Immature natural killer cell (primary cell): ENCODE data around the gene IQCH. TPM values are rescaled to one million over a fixed set of nuclear protein-coding genes. Genes with fewer than 3 reads are reported as not detected.

ENCODE experiments used
- DNase-seq, 3 donors: peaks; one replicate each; pipeline ENCODE4 v3.0.0; 2022; ENCODE audit warnings: mixed read lengths in 1 of 3
- H3K27ac Mint-ChIP-seq, 6 donors: one replicate each; pipeline ENCODE4 v1.8.0; 2020; ENCODE audit warnings: mixed read lengths in 6 of 6, mild to moderate bottlenecking in 5 of 6, inconsistent platforms in 4 of 6, moderate library complexity in 3 of 6
- H3K27me3 Mint-ChIP-seq, 3 donors: one replicate each; pipeline ENCODE4 v1.8.0; 2020 to 2021; ENCODE audit warnings: low read depth in 3 of 3, mild to moderate bottlenecking in 3 of 3, mixed read lengths in 3 of 3, moderate library complexity in 3 of 3, inconsistent platforms in 1 of 3
- H3K36me3 Mint-ChIP-seq, 3 donors: one replicate each; pipeline ENCODE4 v1.8.0; 2020; ENCODE audit warnings: mixed read lengths in 3 of 3, inconsistent platforms in 2 of 3, mild to moderate bottlenecking in 2 of 3
- H3K4me1 Mint-ChIP-seq, 2 donors: one replicate each; pipeline ENCODE4 v1.8.0; 2020; ENCODE audit warnings: inconsistent platforms in 2 of 2, mild to moderate bottlenecking in 2 of 2, mixed read lengths in 2 of 2, moderate library complexity in 1 of 2
- H3K4me3 Mint-ChIP-seq, 5 donors: one replicate each; pipeline ENCODE4 v1.8.0; 2020; ENCODE audit warnings: mild to moderate bottlenecking in 5 of 5, mixed read lengths in 5 of 5, inconsistent platforms in 3 of 5, moderate library complexity in 3 of 5
- H3K9me3 Mint-ChIP-seq, 6 donors: one replicate each; pipeline ENCODE4 v1.8.0; 2020; ENCODE audit warnings: mild to moderate bottlenecking in 6 of 6, mixed read lengths in 6 of 6, inconsistent platforms in 4 of 6, moderate library complexity in 3 of 6
- polyA plus RNA-seq, 3 donors: library from polyadenylated mRNA; unstranded; fragments of 300-500 nt; fragmentation: Illumina TruSeq; gene quantifications; one replicate each; pipeline ENCODE4 v1.2.3, GENCODE V29; 2021

IQCH gene
- polyA plus RNA-seq, 3 donors from 2014 or later = 0.27 to 0.70 TPM; not detected in 1

DNA sequence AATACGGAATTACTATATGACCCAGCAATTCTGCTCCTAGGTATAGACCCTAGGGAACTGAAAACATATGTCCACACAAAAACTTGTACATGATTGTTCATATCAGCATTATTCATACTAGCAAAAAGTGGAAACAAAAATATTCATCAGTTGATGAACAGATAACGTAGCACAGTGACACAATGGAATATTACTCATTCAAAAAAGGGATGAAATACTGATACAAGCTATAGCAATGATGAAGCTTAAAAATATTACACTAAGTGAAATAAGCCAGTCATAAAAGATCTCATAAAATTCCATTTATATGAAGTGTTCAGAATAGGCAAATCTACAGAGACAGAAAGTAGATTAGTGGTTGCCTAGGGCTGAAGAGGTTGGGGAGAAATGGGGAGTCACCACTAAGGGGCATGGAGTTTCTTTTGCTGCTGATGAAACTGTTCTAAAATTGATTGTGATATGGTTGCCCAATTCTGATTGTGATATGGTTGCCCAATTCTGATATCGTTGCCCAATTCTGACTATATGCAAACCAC is 276.9 kb downstream of the IQCH start:
- Mint-ChIP-seq H3K4me3 (no peak overlapping the region), H3K27me3 (no peaks in the 10 kb centered on the region), H3K27ac (no peak overlapping the region), H3K36me3 (peaks cover 0 to 9% (median 0%) of the 10 kb centered on the region in 3 donors), H3K4me1 (no peaks in the 10 kb centered on the region), H3K9me3 (no peaks in the 10 kb centered on the region)
- DNase-seq = no peak

DNA sequence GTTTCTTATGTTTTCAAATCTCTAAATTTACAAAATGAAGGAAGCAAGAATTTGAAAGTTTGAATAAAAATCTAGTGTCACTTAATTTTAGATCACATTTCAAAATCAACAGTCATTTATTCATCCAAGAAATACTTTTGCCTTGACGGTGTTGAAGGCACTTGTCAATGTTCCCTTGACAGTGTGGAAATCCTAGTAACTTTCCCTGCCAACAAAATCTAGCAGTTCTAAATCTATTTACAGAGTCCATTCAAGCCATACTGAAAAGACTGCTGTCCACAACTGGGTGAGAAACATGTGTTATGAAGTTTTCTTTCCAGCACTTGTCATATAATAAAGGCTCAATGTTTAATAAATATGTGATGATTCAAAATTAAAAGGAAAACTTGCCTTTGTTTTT is 279.3 kb downstream of the IQCH start:
- Mint-ChIP-seq H3K27me3 (no peaks in the 10 kb centered on the region), H3K27ac (no peak overlapping the region), H3K9me3 (no peaks in the 10 kb centered on the region), H3K36me3 (peaks cover 0 to 2% (median 0%) of the 10 kb centered on the region in 3 donors), H3K4me3 (no peak overlapping the region), H3K4me1 (peaks cover 1 to 3% of the 10 kb centered on the region in 2 donors)
- no peak for DNase-seq

DNA sequence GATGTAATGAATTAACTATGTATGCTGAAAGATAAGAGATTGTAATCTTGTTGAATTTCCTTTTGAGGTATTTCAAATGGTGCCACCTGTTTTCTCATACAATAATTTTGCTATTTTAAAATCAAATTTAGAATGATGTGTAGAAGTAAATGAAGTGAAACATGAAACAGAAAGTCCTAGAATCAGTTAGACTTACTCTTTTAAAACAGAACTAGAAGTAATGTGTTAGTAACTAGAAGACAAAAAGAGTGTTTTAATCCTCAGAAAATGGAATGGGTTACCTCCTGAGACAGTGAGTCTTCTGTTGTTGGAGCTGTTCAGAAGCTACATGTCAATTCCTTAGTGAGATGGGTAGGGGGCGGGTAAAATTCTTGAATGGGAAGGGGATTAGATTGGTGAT is 279.8 kb downstream of the IQCH start:
- peaks cover 0 to 2% (median 0%) of the 10 kb centered on the region in 3 donors for H3K36me3 Mint-ChIP-seq
- no peaks in the 10 kb centered on the region for H3K9me3 Mint-ChIP-seq
- H3K27me3 Mint-ChIP-seq = no peaks in the 10 kb centered on the region
- no peak overlapping the region for H3K4me3 Mint-ChIP-seq
- peaks cover 1 to 5% of the 10 kb centered on the region in 2 donors for H3K4me1 Mint-ChIP-seq
- no peak for DNase-seq
- H3K27ac Mint-ChIP-seq = no peak overlapping the region

DNA sequence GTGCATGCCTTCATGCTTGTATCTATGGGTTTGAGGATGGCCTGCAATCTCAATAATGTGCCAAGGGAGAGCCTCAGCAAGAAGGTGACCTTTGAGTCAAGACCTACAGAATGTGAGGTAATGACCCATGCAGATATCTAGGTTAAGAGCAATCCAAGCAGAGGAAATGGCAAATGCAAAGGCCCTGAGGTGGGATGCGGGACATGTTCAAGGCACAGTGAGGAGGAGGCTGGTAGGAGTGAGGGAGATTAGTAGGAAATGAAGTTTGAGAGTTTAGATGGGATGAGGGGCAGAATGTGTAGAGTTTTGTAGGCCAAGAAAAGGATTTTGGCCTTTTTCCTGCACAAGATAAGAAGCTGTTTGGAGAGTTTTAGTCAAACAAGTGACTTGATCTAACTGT is 283.2 kb downstream of the IQCH start:
- peaks cover 8 to 9% (median 9%) of the 10 kb centered on the region in 3 donors for H3K27me3 Mint-ChIP-seq
- no peaks in the 10 kb centered on the region for H3K9me3 Mint-ChIP-seq
- H3K4me1 Mint-ChIP-seq = peaks cover 11 to 22% of the 10 kb centered on the region in 2 donors
- H3K36me3 Mint-ChIP-seq = no peaks in the 10 kb centered on the region
- no peak for DNase-seq
- H3K4me3 Mint-ChIP-seq = no peak overlapping the region
- H3K27ac Mint-ChIP-seq = no peak overlapping the region

DNA sequence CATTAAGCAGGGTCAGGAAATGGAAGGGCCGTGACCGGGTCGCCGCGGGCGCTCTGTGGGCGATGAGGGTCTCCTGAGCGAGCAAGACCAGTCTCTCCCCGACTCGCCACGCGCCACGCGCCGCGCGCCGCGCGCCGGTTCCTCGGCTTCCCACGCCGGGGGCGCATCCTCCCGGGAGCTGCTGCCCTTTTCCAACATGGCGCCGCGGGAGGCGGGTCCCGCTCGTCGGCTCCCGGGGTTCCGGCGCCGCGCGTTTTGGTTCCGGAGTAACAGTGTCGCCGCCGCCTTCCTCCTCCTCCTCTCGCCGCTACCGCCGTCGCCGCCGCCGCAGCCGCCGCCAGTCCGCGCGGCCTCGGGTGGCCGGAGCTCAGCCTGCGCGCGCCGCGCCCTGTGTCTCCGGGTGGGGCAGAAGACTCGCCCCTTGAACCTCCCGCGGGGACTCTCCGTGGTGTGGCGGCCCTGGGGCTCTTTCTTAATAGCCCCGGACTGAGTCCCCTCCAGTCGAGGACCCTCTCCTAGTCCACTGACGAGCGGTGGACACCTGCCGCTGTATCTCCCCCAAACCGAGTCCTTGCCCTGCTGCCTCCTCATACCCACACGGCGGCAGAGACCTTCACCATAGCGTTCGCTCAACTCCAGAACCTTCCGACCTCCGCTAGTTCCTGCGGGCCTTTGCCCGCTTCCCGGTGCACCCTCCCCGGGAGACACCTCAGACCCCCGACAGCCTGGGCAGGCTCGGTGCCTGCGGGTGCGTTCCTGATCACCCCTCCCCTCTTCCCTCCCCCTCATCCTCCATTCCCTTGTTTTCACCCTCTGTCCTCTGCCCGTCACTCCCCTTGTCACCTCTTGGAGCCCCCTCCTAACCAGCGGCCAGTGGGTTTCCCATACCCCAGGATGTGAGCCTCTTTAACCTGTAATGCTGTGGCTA is 288.1 kb downstream of the IQCH start, which contains the start of gene MAP2K5:
TSS of gene MAP2K5 (plus strand) at position 284 of the 928 bp plus-strand sequence. CDS start at position 917, 633 bp downstream.
- peaks cover 0 to 3% (median 0%) of the 10 kb centered on the region in 3 donors for H3K36me3 Mint-ChIP-seq
- peak; percentile 79 to 80 (median 79) for DNase-seq
- no peaks in the 10 kb centered on the region for H3K9me3 Mint-ChIP-seq
- H3K27me3 Mint-ChIP-seq = peaks cover 9 to 11% (median 9%) of the 10 kb centered on the region in 3 donors
- H3K4me1 Mint-ChIP-seq = peaks cover 35 to 52% of the 10 kb centered on the region in 2 donors
- H3K4me3 Mint-ChIP-seq = peak within 1 kb of the TSS; percentile 92 to 99 (median 98)
- H3K27ac Mint-ChIP-seq = peak within 1 kb of the TSS; percentile 97 to 99 (median 97)

- H3K9me3 Mint-ChIP-seq = no peaks in the 10 kb centered on the region
- H3K27me3 Mint-ChIP-seq = peaks cover 9 to 11% (median 9%) of the 10 kb centered on the region in 3 donors
- H3K36me3 Mint-ChIP-seq = peaks cover 0 to 3% (median 0%) of the 10 kb centered on the region in 3 donors
- peaks cover 37 to 52% of the 10 kb centered on the region in 2 donors for H3K4me1 Mint-ChIP-seq
- DNase-seq = no peak
- peak overlapping the region; percentile 91 to 99 (median 92) for H3K4me3 Mint-ChIP-seq
- H3K27ac Mint-ChIP-seq = peak overlapping the region; percentile 86 to 92 (median 90)
Observed at GRCh38 chr15:67543348-67543718, 288.7 kb downstream of the IQCH start.

GRCh38 chr15:67544475-67544874 is 289.9 kb downstream of the IQCH start:
- DNase-seq = no peak
- H3K4me3 Mint-ChIP-seq = peak overlapping the region; percentile 39 to 60 (median 56)
- H3K4me1 Mint-ChIP-seq = peaks cover 37 to 53% of the 10 kb centered on the region in 2 donors
- H3K9me3 Mint-ChIP-seq = no peaks in the 10 kb centered on the region
- peaks cover 9 to 11% (median 9%) of the 10 kb centered on the region in 3 donors for H3K27me3 Mint-ChIP-seq
- H3K27ac Mint-ChIP-seq = peak overlapping the region; percentile 64 to 92 (median 84)
- peaks cover 0 to 3% (median 0%) of the 10 kb centered on the region in 3 donors for H3K36me3 Mint-ChIP-seq

- peaks cover 37 to 49% of the 10 kb centered on the region in 2 donors for H3K4me1 Mint-ChIP-seq
- DNase-seq = no peak
- H3K36me3 Mint-ChIP-seq = peaks cover 0 to 9% (median 0%) of the 10 kb centered on the region in 3 donors
- no peak overlapping the region for H3K4me3 Mint-ChIP-seq
- H3K9me3 Mint-ChIP-seq = no peaks in the 10 kb centered on the region
- peak overlapping the region in 2 of 6 donors; percentile 39 to 82 for H3K27ac Mint-ChIP-seq
- H3K27me3 Mint-ChIP-seq = peaks cover 9 to 11% (median 9%) of the 10 kb centered on the region in 3 donors
Observed at GRCh38 chr15:67545864-67546263, 291.3 kb downstream of the IQCH start.

DNA sequence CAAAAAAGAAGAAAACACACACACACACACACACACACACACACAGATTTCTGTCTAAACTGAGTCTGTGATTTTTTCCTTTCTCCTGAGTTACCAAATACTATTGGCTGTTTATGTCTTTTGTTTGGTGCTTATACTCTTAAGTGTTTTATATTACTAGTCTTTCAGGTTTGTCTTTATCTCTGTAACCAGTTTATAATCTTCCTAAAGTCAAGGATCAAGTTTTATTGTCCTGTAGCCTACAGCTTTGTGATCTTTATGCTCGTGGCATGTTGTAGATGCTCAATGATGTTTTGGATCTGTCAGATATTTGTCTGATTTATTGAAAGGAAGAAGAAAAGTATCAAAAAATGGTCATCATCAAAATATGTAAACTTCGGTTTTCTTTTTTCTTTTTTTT is 292.5 kb downstream of the IQCH start:
- Mint-ChIP-seq H3K4me1 (peaks cover 27 to 37% of the 10 kb centered on the region in 2 donors), H3K36me3 (peaks cover 0 to 9% (median 0%) of the 10 kb centered on the region in 3 donors), H3K27ac (peak overlapping the region in 1 of 6 donors; percentile 51), H3K9me3 (no peaks in the 10 kb centered on the region), H3K27me3 (peaks cover 0 to 5% (median 2%) of the 10 kb centered on the region in 3 donors), H3K4me3 (no peak overlapping the region)
- no peak for DNase-seq

GRCh38 chr15:67547836-67548235 is 293.2 kb downstream of the IQCH start:
- H3K27me3 Mint-ChIP-seq = peaks cover 0 to 3% (median 0%) of the 10 kb centered on the region in 3 donors
- H3K9me3 Mint-ChIP-seq = no peaks in the 10 kb centered on the region
- no peak overlapping the region for H3K4me3 Mint-ChIP-seq
- no peak overlapping the region for H3K27ac Mint-ChIP-seq
- no peak for DNase-seq
- H3K4me1 Mint-ChIP-seq = peaks cover 26 to 36% of the 10 kb centered on the region in 2 donors
- H3K36me3 Mint-ChIP-seq = peaks cover 0 to 9% (median 0%) of the 10 kb centered on the region in 3 donors

- Mint-ChIP-seq H3K4me1 (peaks cover 21 to 33% of the 10 kb centered on the region in 2 donors), H3K9me3 (no peaks in the 10 kb centered on the region), H3K36me3 (peaks cover 0 to 9% (median 0%) of the 10 kb centered on the region in 3 donors), H3K27ac (no peak overlapping the region), H3K27me3 (peaks cover 0 to 3% (median 0%) of the 10 kb centered on the region in 3 donors), H3K4me3 (no peak overlapping the region)
- no peak for DNase-seq
Observed at GRCh38 chr15:67548236-67548852, 293.8 kb downstream of the IQCH start.

DNA sequence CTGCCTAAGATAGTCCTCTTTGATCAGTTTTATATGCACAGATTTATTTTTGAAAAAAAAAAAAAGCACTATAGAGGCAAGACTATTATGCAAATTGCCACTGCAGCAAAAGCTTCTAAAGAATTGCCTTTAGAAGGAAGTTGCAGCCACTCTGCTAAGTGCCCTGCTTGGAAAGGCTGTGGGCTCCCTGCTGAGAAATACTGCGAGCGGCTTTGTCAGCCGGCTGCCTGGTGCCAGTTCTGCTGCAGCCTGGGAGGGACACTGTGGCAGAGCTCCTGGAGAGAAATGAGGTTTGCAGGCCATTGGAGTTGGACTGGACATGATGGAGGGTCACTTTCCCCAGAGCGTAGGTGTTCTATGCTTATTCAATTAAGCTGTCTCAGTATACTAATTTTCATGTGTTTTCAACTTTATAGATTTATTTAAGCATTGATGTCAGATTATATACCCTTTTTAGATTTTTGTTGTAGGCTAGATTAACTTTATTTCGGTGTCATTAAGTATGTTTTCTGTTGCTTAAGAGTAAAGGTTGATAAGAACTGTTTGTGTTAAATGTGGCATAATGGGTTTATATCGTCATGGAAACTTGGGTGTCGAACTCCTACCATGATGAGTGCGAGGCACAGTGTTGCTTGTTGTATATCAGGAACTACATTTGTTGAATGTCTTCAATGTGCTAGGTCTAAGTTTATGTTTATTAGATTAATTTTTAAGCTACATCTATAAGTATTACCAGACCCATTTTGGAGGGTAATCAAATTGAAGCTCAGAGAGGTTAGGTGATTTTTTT is 294.5 kb downstream of the IQCH start:
- Mint-ChIP-seq H3K36me3 (peaks cover 0 to 9% (median 0%) of the 10 kb centered on the region in 3 donors), H3K4me1 (peaks cover 14 to 26% of the 10 kb centered on the region in 2 donors), H3K4me3 (no peak overlapping the region), H3K27me3 (peaks cover 0 to 3% (median 0%) of the 10 kb centered on the region in 3 donors), H3K27ac (peak overlapping the region in 1 of 6 donors; percentile 10), H3K9me3 (no peaks in the 10 kb centered on the region)
- no peak for DNase-seq

DNA sequence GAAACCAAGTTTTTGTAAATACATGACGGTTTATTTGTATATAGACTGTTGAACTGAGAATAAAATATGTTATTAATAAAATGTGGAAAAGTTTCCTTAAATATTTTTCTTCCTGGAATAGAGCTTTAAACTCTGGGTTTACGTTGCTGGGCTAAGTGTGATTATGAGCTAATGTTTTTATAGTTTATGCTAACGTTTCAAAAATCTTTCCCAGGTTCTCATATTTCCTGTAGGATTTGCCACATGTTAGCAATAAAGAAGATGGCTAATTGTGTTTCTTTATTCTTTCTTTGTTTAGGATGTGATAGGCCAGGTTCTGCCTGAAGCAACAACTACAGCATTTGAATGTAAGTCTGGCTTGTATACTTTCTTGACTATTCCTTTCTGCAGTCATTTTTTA is 295.1 kb downstream of the IQCH start:
- H3K4me1 Mint-ChIP-seq = peaks cover 7 to 19% of the 10 kb centered on the region in 2 donors
- peaks cover 0 to 9% (median 0%) of the 10 kb centered on the region in 3 donors for H3K36me3 Mint-ChIP-seq
- peaks cover 0 to 3% (median 0%) of the 10 kb centered on the region in 3 donors for H3K27me3 Mint-ChIP-seq
- no peak overlapping the region for H3K27ac Mint-ChIP-seq
- no peaks in the 10 kb centered on the region for H3K9me3 Mint-ChIP-seq
- no peak overlapping the region for H3K4me3 Mint-ChIP-seq
- DNase-seq = no peak
